OCI-M2 (cell line): ENCODE measurements around the gene TPD52L3.

Experiments
- DNase-seq: peaks from one replicate; lab custom pipeline; 2025; ENCODE audit not compliant: unreplicated experiment; lab: John Stamatoyannopoulos, UW

Gene TPD52L3

GRCh38 chr9:6328103-6328502, at the start of gene TPD52L3:
TSS of gene TPD52L3 (plus strand) at chr9:6328375. CDS start at chr9:6328596, 221 bp downstream.
- no peak for DNase-seq

- DNase-seq, result no peak
These were observed 26.3 kb upstream of the TPD52L3 start for GRCh38 chr9:6301858-6302257.

GRCh38 chr9:6302417-6302816, 25.8 kb upstream of the TPD52L3 start:
- no peak for DNase-seq

GRCh38 chr9:6304232-6304631, 23.9 kb upstream of the TPD52L3 start:
- no peak for DNase-seq

- DNase-seq, result no peak
These were observed 22.1 kb upstream of the TPD52L3 start for GRCh38 chr9:6305954-6306563.

- no peak for DNase-seq
These were observed 20.6 kb upstream of the TPD52L3 start for GRCh38 chr9:6307551-6308096.

- no peak for DNase-seq
These were observed 2.9 kb downstream of the TPD52L3 start for GRCh38 chr9:6330958-6331634.

GRCh38 chr9:6334305-6334704, 6.1 kb downstream of the TPD52L3 start:
- DNase-seq, result no peak

- no peak for DNase-seq
These were observed 20.6 kb downstream of the TPD52L3 start for GRCh38 chr9:6348766-6349165.

- no peak for DNase-seq
These were observed 23.6 kb downstream of the TPD52L3 start for GRCh38 chr9:6351737-6352136.

- no peak for DNase-seq
These were observed 26.0 kb downstream of the TPD52L3 start for GRCh38 chr9:6354072-6354686.

GRCh38 chr9:6355728-6356127, 27.6 kb downstream of the TPD52L3 start:
- DNase-seq, result no peak

GRCh38 chr9:6356441-6356840, 28.3 kb downstream of the TPD52L3 start:
- DNase-seq, result no peak

GRCh38 chr9:6356904-6357303, 28.7 kb downstream of the TPD52L3 start:
- no peak for DNase-seq

GRCh38 chr9:6367128-6367890, 39.1 kb downstream of the TPD52L3 start:
- DNase-seq, result no peak

- DNase-seq, result no peak
These were observed 40.7 kb downstream of the TPD52L3 start for GRCh38 chr9:6368831-6369230.
